PFSK-1 (cell line): ENCODE results near the gene PRSS38.

Experiments
- POLR2AphosphoS5 ChIP-seq: IDR thresholded peaks from 2 replicates; pipeline ENCODE4 v1.6.1; 2012; ENCODE audit warnings: low read depth, mild to moderate bottlenecking, control low read depth, low read length, moderate library complexity
- REST ChIP-seq, 2 experiments: IDR thresholded peaks; 2 replicates each; pipeline versions ENCODE4 v1.6.1 to v1.8.0; 2011 to 2012; ENCODE audit warnings: low read depth in 2 of 2, low read length in 2 of 2, control low read depth in 1 of 2, inconsistent platforms in 1 of 2, mild to moderate bottlenecking in 1 of 2, moderate library complexity in 1 of 2; ENCODE audit not compliant: insufficient read depth in 1 of 2

GRCh38 chr1:227769936-227770494, 45.5 kb upstream of the PRSS38 start:
- no peak for TF ChIP-seq POLR2AphosphoS5
- no peak for TF ChIP-seq REST (IDR thresholded peaks at IDR 0.05; ENCODE audit: insufficient read depth in 1 of 2, low read depth in 2 of 2, low read length in 2 of 2)
